HG03571 (cell line): ENCODE measurements around the gene HSPG2.
A peak's percentile ranks its signal among the peaks of the same experiment; 100 is the strongest.

Experiments
- ATAC-seq: cut with Tn5 transposase; IDR thresholded peaks from one replicate; pipeline ENCODE4 v1.9.1; 2021; ENCODE audit not compliant: unreplicated experiment

Gene HSPG2

DNA sequence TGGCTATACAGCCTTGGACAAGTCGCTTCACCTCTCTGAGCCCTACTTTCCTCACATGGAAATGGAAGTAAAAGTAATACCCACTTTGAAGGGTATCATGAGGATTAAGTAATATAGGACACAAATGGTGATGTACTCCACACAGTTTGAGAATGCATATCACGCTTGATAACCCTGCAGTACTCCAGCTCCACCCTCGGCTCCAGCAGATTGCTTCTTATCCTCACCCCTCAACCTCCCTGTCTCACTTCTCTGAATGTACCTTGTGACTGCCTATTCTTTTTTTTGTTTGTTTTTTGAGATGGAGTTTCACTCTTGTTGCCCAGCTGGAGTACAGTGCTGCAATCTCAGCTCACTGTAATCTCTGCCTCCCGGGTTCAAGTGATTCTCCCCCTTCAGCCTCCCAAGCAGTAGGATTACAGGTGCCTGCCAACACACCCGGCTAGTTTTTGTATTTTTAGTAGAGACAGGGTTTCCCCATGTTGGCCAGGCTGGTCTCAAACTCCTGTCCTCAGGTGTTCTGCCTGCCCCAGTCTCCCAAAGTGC lies 69.6 kb downstream of the HSPG2 start:
- no peak for ATAC-seq

DNA sequence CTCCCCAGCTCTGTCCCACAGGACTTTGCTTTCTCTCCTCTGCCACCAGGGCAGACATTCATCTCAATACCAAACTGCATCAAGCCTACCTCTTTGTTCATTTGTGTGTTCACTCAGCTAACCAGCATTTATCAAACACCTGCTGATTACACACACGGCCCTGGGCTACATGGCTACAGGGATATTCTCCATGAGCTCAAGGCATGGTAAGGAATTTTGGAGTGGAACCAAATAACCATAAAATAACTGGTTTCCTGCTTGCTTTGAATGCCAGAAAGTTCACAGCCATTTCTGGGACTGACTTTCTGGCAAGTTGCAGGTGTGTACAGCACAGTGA lies 70.4 kb downstream of the HSPG2 start:
- ATAC-seq = no peak

DNA sequence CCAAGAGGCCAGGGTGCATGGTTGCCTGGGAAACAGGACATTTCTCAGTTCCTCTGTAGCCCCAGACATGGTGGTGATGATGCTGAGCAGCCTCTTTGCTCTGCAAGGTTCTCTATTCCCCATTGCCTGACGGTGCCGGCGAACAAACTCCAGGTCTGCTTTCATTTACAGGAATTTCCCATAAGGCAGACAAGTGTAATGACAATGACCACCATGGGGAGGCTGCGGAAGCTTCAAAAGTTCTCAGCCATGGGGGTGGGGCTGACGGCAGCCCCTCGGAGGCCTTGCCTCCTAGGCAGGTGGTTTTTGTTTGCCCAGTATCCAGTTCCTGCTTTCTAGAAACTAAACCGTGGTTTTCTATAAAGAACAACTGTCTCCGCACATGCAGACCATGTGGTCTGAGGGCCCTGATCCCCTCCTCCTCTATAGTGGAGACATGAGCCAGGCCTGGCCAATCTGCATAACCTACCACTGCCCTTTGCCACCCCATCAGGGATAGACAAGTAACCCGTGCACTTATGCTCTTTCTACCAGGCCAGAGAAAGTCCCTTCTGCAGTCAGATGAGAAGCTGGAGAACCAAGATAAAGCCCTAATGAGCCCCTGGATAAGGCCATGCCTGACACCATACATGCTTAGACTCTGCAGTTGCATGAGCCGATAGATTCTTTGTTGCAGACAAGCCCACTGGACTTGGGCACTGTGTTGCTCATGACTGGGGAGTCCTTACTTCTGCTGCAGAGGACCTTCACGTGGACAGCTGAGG lies 71.0 kb downstream of the HSPG2 start:
- ATAC-seq = peak; percentile 67

DNA sequence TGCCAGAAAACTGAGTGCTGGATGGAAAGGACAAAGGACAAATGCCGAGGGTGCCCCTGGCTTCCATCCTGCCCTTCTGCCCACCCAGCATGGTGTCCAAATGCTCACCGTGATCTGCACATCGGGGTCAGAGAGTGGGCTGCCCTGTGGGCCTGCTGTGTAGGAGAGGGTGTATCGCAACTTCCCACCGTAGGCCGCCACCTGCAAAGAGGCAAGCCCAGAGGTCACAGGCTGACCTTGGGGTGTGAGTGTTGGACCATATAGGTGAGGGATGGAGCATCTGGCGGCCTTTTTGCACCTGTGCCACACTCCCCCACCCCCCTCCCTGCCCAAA lies 71.5 kb downstream of the HSPG2 start:
- ATAC-seq = no peak

DNA sequence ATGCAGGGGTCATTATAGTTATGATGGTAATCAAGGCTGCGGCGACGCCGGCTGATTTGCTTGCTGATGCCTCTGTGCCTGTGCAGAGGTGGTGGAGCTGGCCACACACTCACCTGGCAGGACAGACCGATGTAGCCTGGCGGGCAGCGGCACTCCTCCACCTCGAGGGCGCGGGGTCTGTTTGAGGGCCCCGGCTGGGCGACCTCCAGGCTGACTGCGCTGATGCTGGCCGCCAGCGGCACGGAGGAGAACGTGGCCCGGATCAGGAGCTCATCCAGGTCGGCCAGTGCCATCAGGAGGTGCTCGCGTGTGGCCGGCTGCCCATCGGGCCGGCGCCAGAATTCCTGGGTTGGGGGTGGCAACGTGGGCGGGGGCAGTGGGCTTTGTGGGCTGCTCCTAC lies 72.4 kb downstream of the HSPG2 start:
- no peak for ATAC-seq

DNA sequence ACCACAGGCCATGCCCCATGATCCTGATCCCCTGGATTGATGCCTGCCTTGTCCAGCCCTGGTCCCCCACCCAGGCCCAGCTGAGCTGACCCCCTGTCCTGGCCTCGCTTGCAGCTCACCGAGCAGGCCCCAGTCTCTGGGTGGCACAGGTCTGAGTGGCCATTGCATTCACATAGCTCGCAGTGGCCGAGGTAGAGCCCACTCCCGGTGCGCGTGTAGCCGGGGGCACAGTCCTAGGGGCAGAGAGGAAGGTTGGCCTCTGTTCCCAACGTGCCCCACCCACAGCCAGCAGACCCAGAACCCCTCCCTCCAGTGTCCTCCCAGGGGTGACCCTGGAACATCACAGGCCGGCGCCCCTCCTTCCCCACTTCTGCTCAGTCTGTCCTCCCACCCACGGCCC lies 73.1 kb downstream of the HSPG2 start:
- ATAC-seq = no peak

DNA sequence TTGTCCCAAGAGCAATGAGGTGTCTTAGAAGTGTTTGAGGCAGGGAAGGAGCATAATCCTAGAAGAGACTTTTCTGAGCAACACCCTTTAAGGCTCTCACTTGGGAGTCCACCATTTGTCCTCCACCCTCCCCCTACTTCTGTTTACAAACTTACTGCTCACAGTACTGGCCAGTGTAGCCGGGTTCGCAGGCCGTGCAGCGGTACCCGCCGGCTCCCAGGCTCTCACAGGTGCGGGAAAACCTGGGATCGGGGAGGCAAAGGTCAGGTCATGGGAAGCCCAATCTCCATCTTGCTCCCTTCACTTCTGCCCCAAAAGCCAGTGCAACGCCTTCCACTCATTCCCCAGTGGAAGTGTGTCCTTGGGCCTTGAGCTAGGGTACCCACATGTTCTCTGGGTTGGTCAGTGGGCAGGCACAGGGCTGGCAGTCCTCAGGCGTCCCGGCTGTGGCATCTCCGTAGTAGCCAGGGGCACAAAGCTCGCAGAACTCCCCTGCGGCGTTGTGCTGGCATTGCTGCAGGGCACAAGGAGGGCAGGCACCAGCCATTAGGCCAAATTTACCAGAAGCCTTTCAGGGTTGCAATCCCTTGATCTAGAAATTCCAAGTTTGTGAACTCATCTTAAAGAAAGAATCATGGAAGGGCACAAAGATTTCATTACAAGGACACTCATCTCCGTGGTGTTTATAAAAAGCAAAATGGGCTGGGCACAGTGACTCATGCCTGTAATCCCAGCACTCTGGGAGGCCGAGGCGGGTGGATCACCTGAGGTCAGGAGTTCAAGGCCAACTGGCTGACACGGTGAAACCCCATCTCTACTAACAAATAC lies 75.3 kb downstream of the HSPG2 start:
- no peak for ATAC-seq

DNA sequence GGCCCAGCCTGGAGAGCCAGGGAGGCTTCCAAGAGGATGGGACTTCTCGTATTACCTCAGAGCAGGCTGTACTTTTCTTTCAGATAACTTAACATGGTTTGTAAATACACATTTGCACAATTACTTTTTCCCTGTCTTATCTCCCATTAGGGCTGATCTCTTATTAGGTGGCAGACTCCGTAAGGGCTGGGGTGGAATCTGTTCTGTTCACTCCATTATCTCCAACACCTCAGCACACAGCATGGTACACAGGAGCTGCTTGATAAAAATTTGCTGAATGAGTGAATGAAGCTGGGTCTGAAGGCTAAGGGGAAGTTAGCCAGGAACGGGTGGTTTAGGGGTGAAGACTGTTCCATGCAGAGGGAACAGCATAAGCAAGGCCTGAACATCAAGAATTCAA lies 76.1 kb downstream of the HSPG2 start:
- ATAC-seq = no peak

DNA sequence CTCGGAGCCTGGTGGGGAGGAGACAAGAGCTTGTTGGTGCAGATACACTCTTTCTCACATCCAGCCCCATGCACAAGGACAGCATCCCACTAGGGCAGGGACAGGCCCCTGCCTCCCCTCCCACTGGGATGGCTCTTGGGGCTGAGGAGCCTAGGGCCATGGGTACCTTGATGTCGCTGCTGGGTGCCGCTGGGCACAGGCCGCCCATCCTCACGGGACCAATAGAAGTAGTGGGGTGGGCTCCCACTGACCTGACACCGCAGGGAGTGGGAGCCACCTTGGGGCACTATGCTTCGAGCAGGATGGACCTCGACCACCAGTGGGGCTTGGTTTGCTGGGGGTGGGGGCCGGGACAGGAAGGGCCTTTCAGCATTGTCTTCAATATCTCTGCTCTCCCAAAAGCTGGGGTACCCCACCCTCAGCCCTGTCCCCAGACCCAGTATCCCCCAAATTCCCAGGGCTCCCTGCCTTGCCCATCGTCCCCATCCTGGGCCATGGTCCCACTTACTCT lies 77.4 kb downstream of the HSPG2 start:
- no peak for ATAC-seq

DNA sequence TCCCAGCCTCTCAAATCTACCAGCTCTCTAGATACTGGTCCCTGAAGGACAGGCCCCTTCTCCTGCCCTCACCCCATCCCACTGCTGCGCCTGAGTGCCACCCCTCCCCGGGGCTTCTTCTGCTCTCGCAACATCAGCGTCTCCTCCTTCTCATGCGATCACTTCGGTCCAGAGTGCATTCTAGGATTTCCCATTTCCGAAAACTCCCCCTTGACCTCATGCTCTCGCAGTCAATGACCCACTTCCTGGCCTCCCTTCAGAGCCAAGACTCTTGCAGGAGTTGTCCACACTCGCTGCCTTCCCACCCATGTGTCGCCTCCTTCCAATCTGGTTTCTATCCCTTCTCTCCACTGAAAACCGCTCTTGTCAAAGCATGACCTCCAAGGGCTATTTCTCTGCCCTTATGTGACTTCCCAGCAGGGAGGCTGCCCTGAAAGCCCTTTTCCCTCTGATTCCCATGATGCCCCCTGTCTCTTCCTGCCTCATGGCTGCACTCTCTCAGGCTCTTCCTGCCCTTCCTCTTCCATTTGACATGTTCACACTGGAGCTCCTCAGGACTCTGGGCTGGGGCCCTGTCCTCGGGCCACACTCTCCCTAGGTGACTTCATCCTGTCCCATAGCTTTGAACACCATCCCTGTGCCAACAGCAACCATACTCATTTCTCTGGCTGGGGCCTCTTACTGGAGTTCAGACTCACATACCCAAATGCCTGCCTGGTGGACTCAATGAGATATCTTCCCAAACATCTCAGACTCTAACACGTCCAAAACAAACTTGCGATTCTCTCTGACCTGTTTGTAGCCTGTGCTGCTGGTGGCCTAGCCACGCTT lies 79.1 kb downstream of the HSPG2 start:
- no peak for ATAC-seq

DNA sequence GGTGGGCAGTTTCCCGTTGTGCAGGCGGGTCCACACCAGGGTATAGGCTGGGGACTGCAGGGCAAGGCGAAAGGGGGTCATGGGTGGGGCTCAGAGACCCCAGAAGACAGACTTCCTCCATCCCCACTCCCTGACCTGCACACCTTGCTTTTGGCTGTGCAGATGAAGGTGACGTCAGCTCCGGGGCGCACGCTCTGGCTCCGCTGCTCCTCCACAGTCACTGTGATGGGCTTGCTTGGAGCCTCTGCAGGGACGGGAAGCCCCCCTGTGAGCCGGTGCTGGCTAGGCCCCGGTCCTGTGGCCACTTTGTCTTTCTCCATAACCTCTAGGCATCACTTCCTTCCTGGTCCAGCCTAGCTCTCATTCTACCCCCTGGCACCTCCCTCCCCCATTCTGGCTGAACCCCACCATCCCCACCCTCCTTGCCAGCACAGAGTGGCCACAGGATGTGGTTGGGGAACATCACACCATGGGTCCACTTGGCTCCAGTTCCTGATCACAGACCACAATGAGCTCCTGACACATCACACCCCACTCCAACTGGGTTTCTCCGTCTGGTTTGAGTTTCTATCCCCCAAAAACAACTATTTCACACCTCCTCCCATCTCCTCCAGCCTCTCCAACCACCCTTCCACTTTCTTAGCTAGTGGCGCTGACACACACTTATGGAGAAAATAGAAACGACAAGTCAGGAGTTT lies 79.8 kb downstream of the HSPG2 start:
- ATAC-seq = no peak

DNA sequence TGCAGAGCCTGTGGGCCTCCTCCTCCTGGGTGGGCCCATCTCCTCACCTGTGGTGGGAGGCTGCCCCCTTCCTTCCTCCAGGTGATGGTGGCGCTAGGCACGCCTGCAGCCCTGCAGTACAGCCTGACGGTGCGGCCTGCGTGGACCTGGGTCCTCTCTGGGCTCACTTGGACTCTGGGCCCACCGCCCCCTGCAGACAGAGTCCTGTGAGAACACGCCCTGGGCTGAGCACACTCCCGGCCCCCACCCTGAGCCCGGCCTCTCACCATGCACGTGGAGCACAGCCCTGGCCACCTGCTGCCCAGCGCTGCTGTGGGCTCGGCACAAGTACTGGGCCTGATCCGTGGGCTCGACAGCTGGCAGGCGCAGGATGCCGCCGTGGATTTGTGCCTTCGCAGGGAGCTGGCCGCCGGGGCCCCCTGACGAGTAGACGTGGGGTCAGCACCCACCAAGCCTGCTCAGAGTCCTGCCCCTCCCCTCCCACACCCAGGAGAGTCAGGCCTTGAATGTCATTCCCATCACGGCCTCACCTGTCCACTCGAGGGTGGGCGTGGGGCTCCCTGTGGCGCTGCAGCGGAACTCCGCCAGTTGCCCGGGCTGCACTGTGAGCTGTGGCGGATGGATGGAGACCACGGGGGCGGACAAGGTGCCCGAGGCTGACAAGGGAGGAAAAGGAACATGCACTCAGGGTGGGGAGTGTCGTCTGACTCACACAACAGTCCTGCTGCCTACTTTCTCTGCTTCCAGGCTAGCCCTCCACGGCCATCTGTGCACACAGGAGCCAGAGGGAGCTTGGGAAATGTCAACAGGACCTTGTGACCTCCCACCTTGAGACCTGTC lies 81.6 kb downstream of the HSPG2 start:
- no peak for ATAC-seq

DNA sequence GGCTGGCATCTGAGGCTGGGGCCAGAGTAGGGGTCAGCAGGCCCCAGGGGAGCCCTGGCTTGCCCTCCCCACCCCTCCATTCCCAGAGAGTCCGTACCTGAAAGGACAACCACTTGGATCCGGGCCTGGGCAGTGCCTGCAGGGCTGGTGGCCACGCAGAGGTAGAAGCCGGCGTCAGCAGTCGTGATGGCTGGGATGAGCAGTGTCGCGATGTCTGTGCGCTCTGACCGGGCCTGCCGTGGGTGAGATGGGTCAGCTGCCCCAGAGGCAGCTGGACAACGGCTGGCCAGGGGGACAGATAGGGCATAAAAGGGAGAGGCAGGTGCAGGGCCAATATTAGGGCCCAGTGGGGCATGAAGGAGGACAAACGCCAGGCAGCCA lies 82.4 kb downstream of the HSPG2 start:
- ATAC-seq = no peak

DNA sequence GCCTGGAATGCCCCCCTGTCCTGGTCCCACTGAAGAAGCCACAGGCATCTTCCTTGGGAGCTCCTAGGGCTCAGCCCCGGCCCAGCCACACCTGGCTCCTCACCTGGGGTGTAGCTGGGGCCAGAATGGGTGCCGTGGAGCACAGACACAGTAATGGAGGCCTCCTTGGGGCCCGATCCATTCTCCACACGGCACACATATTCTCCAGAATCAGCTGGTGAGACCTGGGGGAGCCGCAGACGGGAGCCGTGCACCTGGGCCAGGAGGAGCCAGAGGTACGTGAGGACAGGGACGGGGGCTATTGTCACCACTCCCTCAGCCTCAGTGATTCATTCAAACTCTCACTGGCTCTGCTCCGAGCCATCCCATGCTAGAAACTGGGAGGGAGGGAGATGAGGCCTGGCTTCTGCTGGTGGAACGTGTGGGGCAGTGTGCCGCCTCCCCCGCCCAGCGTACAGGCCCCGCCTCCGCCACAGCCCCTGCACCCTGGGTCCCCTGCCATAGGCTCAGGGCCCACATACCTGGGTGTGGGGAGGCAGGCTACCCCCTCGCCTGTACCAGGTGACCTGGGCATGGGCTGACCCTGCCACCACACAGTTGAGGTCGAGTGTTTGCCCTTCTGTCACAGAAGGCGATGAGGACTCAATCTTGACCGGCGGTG lies 82.9 kb downstream of the HSPG2 start:
- ATAC-seq = no peak

DNA sequence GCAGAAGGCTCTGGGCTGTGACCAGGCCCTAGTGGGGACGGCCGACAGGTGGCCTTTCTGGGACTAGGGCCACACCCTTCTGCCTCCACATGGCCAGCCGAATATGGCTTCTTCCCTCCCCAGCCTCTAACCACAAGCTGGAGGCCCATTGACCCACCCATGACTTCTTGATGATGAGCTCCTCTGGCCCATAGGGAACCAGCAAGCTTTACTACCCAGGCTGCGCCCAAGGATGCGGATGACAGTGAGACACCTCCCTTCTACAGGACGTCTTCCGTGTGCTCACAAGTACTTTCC lies 84.0 kb downstream of the HSPG2 start:
- ATAC-seq = no peak

DNA sequence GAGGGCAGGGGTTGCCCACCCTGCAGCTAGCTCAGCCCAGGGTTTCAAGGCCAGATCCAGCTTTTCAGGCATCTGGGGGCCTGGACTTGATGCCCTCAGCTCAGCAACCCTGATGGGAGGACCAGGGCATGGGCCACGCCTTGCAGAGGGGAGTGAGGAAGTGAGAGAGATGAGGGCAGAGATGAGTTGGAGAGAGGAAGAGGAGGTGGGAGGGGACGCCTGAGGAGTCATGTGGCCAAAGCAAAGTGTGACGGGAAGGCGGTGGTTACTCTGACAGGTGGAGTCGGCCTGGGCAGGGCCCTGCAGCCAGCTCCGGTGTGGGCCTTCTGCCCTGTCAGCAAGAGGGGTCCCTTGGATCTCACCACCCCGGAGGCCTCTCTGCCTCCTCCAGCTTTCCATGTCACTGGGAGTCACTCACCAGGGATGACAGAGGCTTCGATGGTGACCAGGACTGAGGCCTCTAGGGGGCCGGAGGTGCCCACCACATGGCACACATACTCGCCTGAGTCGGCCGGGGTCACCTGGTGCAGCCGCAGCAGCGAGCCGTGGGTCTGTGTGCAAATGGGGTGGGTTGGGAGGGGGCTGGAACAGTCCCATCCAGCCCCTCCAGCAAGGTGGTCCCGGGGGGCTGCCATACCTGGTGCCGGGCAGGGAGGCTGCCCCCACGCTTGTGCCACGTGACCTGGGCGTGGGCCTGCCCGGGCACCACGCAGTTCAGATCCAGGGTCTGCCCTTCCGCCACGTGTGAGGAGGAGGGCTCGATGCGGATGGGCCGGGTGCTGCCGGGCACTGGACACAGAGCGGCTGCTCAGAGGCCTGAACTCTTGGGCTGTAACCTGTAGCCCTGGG lies 84.6 kb downstream of the HSPG2 start:
- no peak for ATAC-seq

DNA sequence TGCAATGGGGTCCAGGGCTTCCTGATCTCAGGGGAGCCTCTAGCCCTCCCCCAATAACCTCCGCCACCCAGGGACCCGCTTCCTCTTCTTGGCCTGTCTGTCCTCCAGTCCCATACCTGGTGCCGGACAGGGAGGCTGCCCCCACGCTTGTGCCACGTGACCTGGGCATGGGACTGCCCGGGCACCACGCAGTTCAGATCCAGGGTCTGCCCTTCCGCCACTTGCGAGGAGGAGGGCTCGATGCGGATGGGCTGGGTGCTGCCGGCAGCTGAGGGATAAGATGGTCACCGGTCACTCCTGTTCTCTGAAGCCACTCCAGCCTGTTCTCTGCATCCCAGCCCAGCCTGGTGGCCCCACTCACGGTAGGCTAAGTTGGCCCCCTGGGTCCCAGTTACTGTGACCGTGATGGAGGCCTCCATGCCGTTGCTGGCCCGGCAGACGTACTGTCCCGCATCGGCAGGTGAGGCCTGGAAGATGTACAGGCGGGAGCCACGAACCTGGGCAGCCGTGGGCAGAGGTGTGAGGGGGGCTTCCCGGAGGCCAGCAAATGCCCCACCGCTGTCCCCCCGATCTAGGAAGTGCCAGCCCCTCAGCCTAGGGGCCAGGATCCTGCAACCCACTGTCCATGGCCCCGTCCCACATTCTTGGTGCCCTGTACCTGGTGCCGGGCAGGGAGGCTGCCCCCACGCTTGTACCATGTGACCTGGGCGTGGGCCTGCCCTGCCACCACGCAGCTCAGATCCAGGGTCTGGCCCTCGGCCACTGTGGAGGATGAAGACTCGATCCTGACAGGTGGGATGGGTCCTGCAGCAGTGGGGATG lies 85.5 kb downstream of the HSPG2 start:
- ATAC-seq = no peak
